Measurements from ENCODE around the gene TAS2R41.

Gene TAS2R41

DNA sequence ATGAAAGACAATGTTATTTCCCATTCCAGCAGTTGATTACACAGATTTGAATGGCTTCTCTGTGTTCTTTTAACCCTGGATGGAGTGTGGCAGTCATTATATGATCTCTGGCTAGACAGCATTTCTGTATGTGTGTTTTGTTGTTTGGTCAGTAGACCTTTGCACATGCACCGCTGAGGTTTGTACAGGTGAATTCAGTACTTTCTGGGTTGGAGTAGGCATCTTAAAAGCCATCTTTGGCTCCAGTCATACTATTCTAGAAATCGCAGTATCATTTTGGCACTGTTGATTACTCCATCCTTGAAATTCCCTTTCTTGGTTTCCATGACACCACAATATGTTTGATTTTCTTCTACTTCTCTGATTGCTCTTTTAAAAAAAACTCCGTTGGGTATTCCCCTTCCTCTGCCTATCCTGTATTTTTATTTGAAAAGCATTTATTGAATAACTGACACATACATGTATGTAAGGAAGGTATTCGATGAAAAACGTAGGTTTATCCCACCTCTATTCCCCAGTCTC lies 29.9 kb downstream of the TAS2R41 start:
- Histone ChIP-seq H3K36me3 (ENCODE audit: insufficient read depth, low read length) (no peaks in the 10 kb centered on the region), H3K9ac (ENCODE audit: low read depth, low read length) (no peak overlapping the region)

DNA sequence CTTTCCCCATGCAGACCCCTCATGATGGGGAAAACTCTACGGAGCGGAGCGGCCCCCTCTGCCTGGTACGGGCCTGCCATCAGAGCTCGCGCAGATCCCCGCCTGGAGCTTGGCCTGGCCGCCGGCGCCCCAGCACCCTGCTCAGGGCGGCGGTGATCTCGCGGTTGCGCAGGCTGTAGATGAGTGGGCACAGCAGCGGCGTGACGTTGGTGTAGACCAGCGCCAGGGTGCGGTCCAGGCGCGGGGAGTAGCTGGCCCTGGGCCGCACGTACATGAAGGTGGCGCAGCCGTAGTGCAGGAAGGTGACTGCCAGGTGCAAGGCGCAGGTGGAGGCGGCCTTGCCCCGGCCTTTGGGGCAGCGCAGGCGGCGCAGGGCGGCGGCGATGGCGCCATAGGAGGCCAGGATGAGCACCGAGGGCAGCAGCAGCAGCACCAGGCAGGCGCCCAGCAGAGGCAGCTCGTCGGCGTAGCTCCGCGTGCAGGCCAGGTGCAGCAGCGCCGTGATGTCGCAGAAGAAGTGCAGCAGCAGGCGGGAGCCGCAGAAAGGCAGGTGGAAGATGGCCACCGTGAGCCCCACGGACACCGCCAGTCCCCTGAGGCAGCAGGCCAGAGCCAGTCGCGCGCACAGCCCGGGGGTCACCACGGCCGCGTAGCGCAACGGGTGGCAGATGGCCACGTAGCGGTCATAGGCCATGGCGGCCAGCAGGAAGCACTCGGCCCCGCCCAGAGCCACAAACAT lies 33.4 kb downstream of the TAS2R41 start:
- Histone ChIP-seq H3K4me3 (ENCODE audit: low read length) (no peak overlapping the region), H3K9me3 (replicated peaks; ENCODE audit: low read length) (no peaks in the 10 kb centered on the region), H3K4me1 (ENCODE audit: control insufficient read depth, insufficient read depth, low read length) (peaks cover 15% of the 10 kb centered on the region), H3K4me2 (ENCODE audit: low read length) (no peak overlapping the region), H3K36me3 (ENCODE audit: insufficient read depth, low read length) (no peaks in the 10 kb centered on the region), H3K9ac (ENCODE audit: low read depth, low read length) (no peak overlapping the region), H3K27me3 (ENCODE audit: control insufficient read depth, insufficient read depth, low read length) (no peaks in the 10 kb centered on the region)

More for the DNA sequence above, 29.9 kb downstream of the TAS2R41 start:
- Histone ChIP-seq H3K4me3 (ENCODE audit: low read length) (no peak overlapping the region), H3K4me2 (ENCODE audit: low read length) (no peak overlapping the region), H3K27me3 (ENCODE audit: control insufficient read depth, insufficient read depth, low read length) (no peaks in the 10 kb centered on the region), H3K9me3 (replicated peaks; ENCODE audit: low read length) (no peaks in the 10 kb centered on the region), H3K4me1 (ENCODE audit: control insufficient read depth, insufficient read depth, low read length) (peaks cover 6% of the 10 kb centered on the region)

GRCh38 chr7:143511593-143512047 lies 33.9 kb downstream of the TAS2R41 start:
- Histone ChIP-seq H3K4me1 (ENCODE audit: control insufficient read depth, insufficient read depth, low read length) (peaks cover 15% of the 10 kb centered on the region), H3K9me3 (replicated peaks; ENCODE audit: low read length) (no peaks in the 10 kb centered on the region), H3K4me2 (ENCODE audit: low read length) (no peak overlapping the region), H3K9ac (ENCODE audit: low read depth, low read length) (no peak overlapping the region), H3K27me3 (ENCODE audit: control insufficient read depth, insufficient read depth, low read length) (no peaks in the 10 kb centered on the region), H3K36me3 (ENCODE audit: insufficient read depth, low read length) (no peaks in the 10 kb centered on the region), H3K4me3 (ENCODE audit: low read length) (no peak overlapping the region)

DNA sequence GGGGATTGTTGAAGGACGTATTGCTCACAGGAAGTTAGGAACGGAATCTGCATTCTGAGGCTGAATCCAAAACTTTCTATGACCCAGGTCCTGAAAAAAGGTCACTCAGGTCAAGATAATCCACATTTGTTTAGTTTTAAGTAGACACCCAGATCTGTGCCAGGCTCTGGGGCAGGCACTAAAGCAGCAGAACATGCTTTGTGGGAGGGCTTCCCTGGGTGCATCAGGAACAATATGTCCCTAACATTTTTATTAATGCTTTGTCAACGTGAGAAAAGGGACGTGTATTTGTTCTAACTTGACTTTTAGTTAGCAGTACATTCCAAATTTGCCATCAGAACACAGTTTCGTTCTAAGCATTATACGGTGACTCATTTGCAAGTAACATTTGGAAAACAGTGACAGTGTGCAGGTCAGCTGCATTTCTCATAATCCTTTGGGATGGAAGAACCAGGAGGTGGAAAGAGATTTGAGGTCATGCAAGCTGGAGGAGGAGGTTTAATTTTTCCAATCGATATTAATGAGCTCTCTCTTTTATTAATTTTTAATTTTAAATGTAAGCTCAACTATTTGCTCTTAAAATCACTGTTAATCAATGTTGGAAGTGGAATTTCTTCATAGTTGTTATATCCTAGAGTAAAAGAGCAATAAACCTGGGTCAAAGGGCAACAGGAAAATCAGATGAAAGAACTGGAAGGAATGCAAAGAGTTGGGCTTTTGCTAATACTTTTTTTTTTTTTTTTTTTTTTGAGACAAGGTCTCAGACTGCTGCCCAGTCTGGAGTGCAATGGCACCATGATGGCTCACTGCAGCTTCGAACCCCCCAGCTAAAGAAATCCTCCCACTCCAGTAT lies 35.0 kb downstream of the TAS2R41 start:
- H3K9me3 ChIP-seq (replicated peaks; ENCODE audit: low read length): no peaks in the 10 kb centered on the region
- no peaks in the 10 kb centered on the region for H3K36me3 ChIP-seq (ENCODE audit: insufficient read depth, low read length)
- H3K4me2 ChIP-seq (ENCODE audit: low read length): peak overlapping the region; percentile 26
- H3K4me1 ChIP-seq (ENCODE audit: control insufficient read depth, insufficient read depth, low read length): peaks cover 15% of the 10 kb centered on the region
- H3K9ac ChIP-seq (ENCODE audit: low read depth, low read length): no peak overlapping the region
- H3K27me3 ChIP-seq (ENCODE audit: control insufficient read depth, insufficient read depth, low read length): no peaks in the 10 kb centered on the region
- no peak overlapping the region for H3K4me3 ChIP-seq (ENCODE audit: low read length)

- Histone ChIP-seq H3K36me3 (ENCODE audit: insufficient read depth, low read length) (no peaks in the 10 kb centered on the region), H3K4me1 (ENCODE audit: control insufficient read depth, insufficient read depth, low read length) (peaks cover 21% of the 10 kb centered on the region), H3K9ac (ENCODE audit: low read depth, low read length) (no peak overlapping the region), H3K9me3 (replicated peaks; ENCODE audit: low read length) (no peaks in the 10 kb centered on the region), H3K27me3 (ENCODE audit: control insufficient read depth, insufficient read depth, low read length) (no peaks in the 10 kb centered on the region), H3K4me3 (ENCODE audit: low read length) (no peak overlapping the region), H3K4me2 (ENCODE audit: low read length) (no peak overlapping the region)
Measured at GRCh38 chr7:143514487-143514886, 36.8 kb downstream of the TAS2R41 start.

GRCh38 chr7:143514995-143515735 lies 37.5 kb downstream of the TAS2R41 start:
- Histone ChIP-seq H3K27me3 (ENCODE audit: control insufficient read depth, insufficient read depth, low read length) (no peaks in the 10 kb centered on the region), H3K36me3 (ENCODE audit: insufficient read depth, low read length) (no peaks in the 10 kb centered on the region), H3K4me2 (ENCODE audit: low read length) (no peak overlapping the region), H3K9ac (ENCODE audit: low read depth, low read length) (no peak overlapping the region), H3K4me1 (ENCODE audit: control insufficient read depth, insufficient read depth, low read length) (peaks cover 28% of the 10 kb centered on the region), H3K9me3 (replicated peaks; ENCODE audit: low read length) (no peaks in the 10 kb centered on the region), H3K4me3 (ENCODE audit: low read length) (no peak overlapping the region)

GRCh38 chr7:143516981-143517380 lies 39.3 kb downstream of the TAS2R41 start:
- Histone ChIP-seq H3K4me3 (ENCODE audit: low read length) (no peak overlapping the region), H3K36me3 (ENCODE audit: insufficient read depth, low read length) (no peaks in the 10 kb centered on the region), H3K9ac (ENCODE audit: low read depth, low read length) (no peak overlapping the region), H3K9me3 (replicated peaks; ENCODE audit: low read length) (no peaks in the 10 kb centered on the region), H3K4me1 (ENCODE audit: control insufficient read depth, insufficient read depth, low read length) (peaks cover 30% of the 10 kb centered on the region), H3K4me2 (ENCODE audit: low read length) (no peak overlapping the region), H3K27me3 (ENCODE audit: control insufficient read depth, insufficient read depth, low read length) (no peaks in the 10 kb centered on the region)

DNA sequence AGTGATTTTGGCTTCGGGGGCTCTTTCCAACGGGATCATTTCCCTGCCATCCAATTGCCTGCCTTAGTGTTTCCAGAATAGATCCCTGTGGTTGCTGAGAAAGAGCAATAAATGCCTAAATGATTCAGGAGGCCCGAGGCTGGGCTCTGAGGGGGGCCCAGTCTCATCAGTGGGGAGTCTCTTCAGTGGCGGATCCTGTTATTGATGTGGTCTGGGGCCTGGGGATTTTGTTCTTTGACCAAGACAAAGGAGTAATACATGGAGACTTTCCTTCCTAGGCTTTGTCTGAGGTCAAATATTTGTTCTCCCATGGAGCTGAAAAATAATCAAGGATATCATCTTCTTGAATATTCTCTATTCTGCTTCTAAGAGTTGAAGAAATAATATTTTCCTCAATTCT lies 40.8 kb downstream of the TAS2R41 start:
- H3K4me2 ChIP-seq (ENCODE audit: low read length): no peak overlapping the region
- H3K9ac ChIP-seq (ENCODE audit: low read depth, low read length): no peak overlapping the region
- no peaks in the 10 kb centered on the region for H3K36me3 ChIP-seq (ENCODE audit: insufficient read depth, low read length)
- no peaks in the 10 kb centered on the region for H3K9me3 ChIP-seq (replicated peaks; ENCODE audit: low read length)
- H3K27me3 ChIP-seq (ENCODE audit: control insufficient read depth, insufficient read depth, low read length): no peaks in the 10 kb centered on the region
- H3K4me3 ChIP-seq (ENCODE audit: low read length): no peak overlapping the region
- H3K4me1 ChIP-seq (ENCODE audit: control insufficient read depth, insufficient read depth, low read length): peaks cover 20% of the 10 kb centered on the region

GRCh38 chr7:143518941-143519340 lies 41.3 kb downstream of the TAS2R41 start:
- peaks cover 20% of the 10 kb centered on the region for H3K4me1 ChIP-seq (ENCODE audit: control insufficient read depth, insufficient read depth, low read length)
- no peak overlapping the region for H3K4me3 ChIP-seq (ENCODE audit: low read length)
- no peak overlapping the region for H3K9ac ChIP-seq (ENCODE audit: low read depth, low read length)
- peak overlapping the region; percentile 1 for H3K4me2 ChIP-seq (ENCODE audit: low read length)
- no peaks in the 10 kb centered on the region for H3K36me3 ChIP-seq (ENCODE audit: insufficient read depth, low read length)
- no peaks in the 10 kb centered on the region for H3K27me3 ChIP-seq (ENCODE audit: control insufficient read depth, insufficient read depth, low read length)
- H3K9me3 ChIP-seq (replicated peaks; ENCODE audit: low read length): no peaks in the 10 kb centered on the region

DNA sequence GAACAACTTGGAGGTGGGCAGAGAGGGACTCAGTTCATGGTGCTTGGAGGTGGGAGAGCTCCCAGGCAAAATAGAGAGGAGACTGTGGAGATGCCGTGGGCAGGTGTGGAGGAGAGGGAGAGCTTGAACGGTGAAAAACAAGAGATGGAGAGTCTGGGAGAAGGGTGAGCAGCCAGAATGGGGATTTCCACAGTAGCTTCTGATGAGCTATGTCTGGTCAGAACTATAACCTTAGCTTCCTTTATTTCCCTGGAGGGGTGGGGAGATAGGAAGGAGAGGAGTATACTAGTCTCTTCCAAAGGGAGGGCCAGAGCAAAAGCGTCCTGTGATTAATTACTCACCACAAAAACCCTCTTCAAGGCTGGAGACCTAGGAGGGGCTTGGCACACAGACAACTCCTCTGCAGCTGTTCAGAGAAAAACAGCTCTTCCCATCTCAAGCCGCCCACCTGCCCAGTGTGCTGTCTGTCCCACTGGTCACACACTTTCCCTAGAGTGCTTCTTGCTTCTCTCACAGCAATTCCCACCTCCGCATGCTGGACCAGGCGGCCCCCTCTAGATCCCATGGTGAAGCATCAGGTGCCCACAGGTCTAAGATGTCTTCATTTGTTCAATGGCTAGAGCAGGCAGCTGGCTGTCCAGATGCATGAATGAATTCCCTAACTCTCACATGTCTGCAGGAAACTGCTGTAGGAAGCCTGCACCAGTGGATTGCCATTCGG lies 41.9 kb downstream of the TAS2R41 start:
- H3K27me3 ChIP-seq (ENCODE audit: control insufficient read depth, insufficient read depth, low read length): no peaks in the 10 kb centered on the region
- no peak overlapping the region for H3K9ac ChIP-seq (ENCODE audit: low read depth, low read length)
- H3K4me1 ChIP-seq (ENCODE audit: control insufficient read depth, insufficient read depth, low read length): peaks cover 19% of the 10 kb centered on the region
- H3K36me3 ChIP-seq (ENCODE audit: insufficient read depth, low read length): no peaks in the 10 kb centered on the region
- H3K4me3 ChIP-seq (ENCODE audit: low read length): no peak overlapping the region
- H3K9me3 ChIP-seq (replicated peaks; ENCODE audit: low read length): no peaks in the 10 kb centered on the region
- peak overlapping the region; percentile 12 for H3K4me2 ChIP-seq (ENCODE audit: low read length)

Measured in skeletal muscle satellite cell (primary cell).